Keratinocyte (primary cell): ENCODE measurements around the gene HTR5A.

Experiments used
- CTCF ChIP-seq, 3 experiments: IDR thresholded peaks in 1 of 3; conservative IDR thresholded peaks in 1 of 3; optimal IDR thresholded peaks in 1 of 3; 2 replicates in 2 of 3; 3 replicates in 1 of 3; pipeline versions ENCODE3 to v1.5.1; 2011; ENCODE audit warnings: low read length in 3 of 3, mild to moderate bottlenecking in 3 of 3, moderate library complexity in 2 of 3, control low read depth in 1 of 3, inconsistent platforms in 1 of 3; ENCODE audit not compliant: insufficient read depth in 2 of 3; ENCODE audit errors: extremely low read depth in 1 of 3
- EZH2 ChIP-seq: IDR thresholded peaks from one replicate; pipeline ENCODE4 v1.6.1; 2012; ENCODE audit warnings: inconsistent platforms, mild to moderate bottlenecking, low read length, moderate library complexity

GRCh38 chr7:155064186-155064585, 5.9 kb upstream of the HTR5A start:
- no peak for TF ChIP-seq CTCF (optimal IDR thresholded peaks at IDR 0.05 in 1 of 3, IDR thresholded peaks at IDR 0.05 in 1 of 3, conservative IDR thresholded peaks at IDR 0.05 in 1 of 3; ENCODE audit: extremely low read depth in 1 of 3, insufficient read depth in 2 of 3, low read length in 3 of 3)
- no peak for TF ChIP-seq EZH2
